HK-2 (cell line): ENCODE results near the gene RNF121.

Source experiments
- DNase-seq: peaks from one replicate; pipeline ENCODE4 v3.0.0-alpha.2; 2018; ENCODE audit not compliant: unreplicated experiment

RNF121 gene

GRCh38 chr11:71987521-71987920 lies 58.7 kb downstream of the RNF121 start:
- no peak for DNase-seq

GRCh38 chr11:71988050-71988449 lies 59.2 kb downstream of the RNF121 start:
- DNase-seq: no peak

GRCh38 chr11:71990701-71991100 lies 61.9 kb downstream of the RNF121 start:
- no peak for DNase-seq

GRCh38 chr11:71991494-71991893 lies 62.6 kb downstream of the RNF121 start:
- DNase-seq: no peak

GRCh38 chr11:71992136-71992730 lies 63.4 kb downstream of the RNF121 start:
- DNase-seq: no peak

- DNase-seq: no peak
Observed at GRCh38 chr11:71994786-71995185, 65.9 kb downstream of the RNF121 start.

GRCh38 chr11:71995726-71996291 lies 67.0 kb downstream of the RNF121 start:
- no peak for DNase-seq

GRCh38 chr11:71996517-71996916 lies 67.7 kb downstream of the RNF121 start:
- no peak for DNase-seq

GRCh38 chr11:71996946-71997345 lies 68.1 kb downstream of the RNF121 start:
- DNase-seq: no peak

GRCh38 chr11:71997594-71997993 lies 68.7 kb downstream of the RNF121 start:
- no peak for DNase-seq

GRCh38 chr11:71998061-71998460 lies 69.2 kb downstream of the RNF121 start:
- no peak for DNase-seq

GRCh38 chr11:71998649-71999310 lies 69.9 kb downstream of the RNF121 start, which contains the start of gene IL18BP:
Gene IL18BP, plus strand, starts transcription at chr11:71998909. Its CDS starts 1,076 bp downstream, at chr11:71999985.
- DNase-seq: no peak

- DNase-seq: no peak
Observed at GRCh38 chr11:71999362-71999761, 70.5 kb downstream of the RNF121 start.

GRCh38 chr11:71999798-72000197 lies 71.0 kb downstream of the RNF121 start:
- DNase-seq: no peak

- DNase-seq: no peak
Observed at GRCh38 chr11:72000202-72000867, 71.5 kb downstream of the RNF121 start.

- DNase-seq: no peak
Observed at GRCh38 chr11:72001285-72001684, 72.4 kb downstream of the RNF121 start.

GRCh38 chr11:72001834-72002591 lies 73.2 kb downstream of the RNF121 start:
- no peak for DNase-seq

- DNase-seq: no peak
Observed at GRCh38 chr11:72002841-72003775, 74.3 kb downstream of the RNF121 start.

GRCh38 chr11:72003776-72004171 lies 74.9 kb downstream of the RNF121 start:
- no peak for DNase-seq

- no peak for DNase-seq
Observed at GRCh38 chr11:72004515-72005346, 75.9 kb downstream of the RNF121 start.
